Measurements from ENCODE around the gene SCN8A. TPM values are rescaled to one million over a fixed set of nuclear protein-coding genes. Genes with fewer than 3 reads are reported as not detected.

Gene SCN8A
- total and polyA plus RNA-seq, 2 experiments from 2014 or later: 4.6 to 23.9 TPM

GRCh38 chr12:51635346-51635745 lies 44.3 kb downstream of the SCN8A start:
- peaks cover 6% of the 10 kb centered on the region for H3K27me3 Mint-ChIP-seq (ENCODE audit: insufficient read depth, low read depth, poor library complexity)

More at GRCh38 chr12:51635346-51635745, 44.3 kb downstream of the SCN8A start:
- Histone ChIP-seq H3K36me3 (ENCODE audit: insufficient read depth) (no peaks in the 10 kb centered on the region), H3F3A (replicated peaks; ENCODE audit: low read depth) (no peaks in the 10 kb centered on the region), H2AFZ (no peak overlapping the region), H3K4me2 (no peak overlapping the region), H3K9me2 (ENCODE audit: insufficient read depth) (no peaks in the 10 kb centered on the region; the same call in 1 of the 2 replicates), H3K27me3 (ENCODE audit: insufficient read depth) (no peaks in the 10 kb centered on the region), H4K20me1 (replicated peaks; ENCODE audit: insufficient read depth) (peaks cover 19% of the 10 kb centered on the region; the same call in 1 of the 2 replicates), H3K4me3 (no peak overlapping the region), H3K27ac (ENCODE audit: low read depth) (no peak overlapping the region), H3K79me2 (replicated peaks; ENCODE audit: insufficient read depth) (peaks cover 57% of the 10 kb centered on the region), H3K4me1 (ENCODE audit: insufficient read depth) (peaks cover 27% of the 10 kb centered on the region; the same call in 1 of the 2 replicates)
- Mint-ChIP-seq H3K9me3 (peaks cover 13% of the 10 kb centered on the region), H3K4me1 (peaks cover 32% of the 10 kb centered on the region), H3K36me3 (ENCODE audit: low read depth) (peaks cover 23% of the 10 kb centered on the region), H3K4me3 (no peak overlapping the region), H3K27ac (no peak overlapping the region)
- TF ChIP-seq ZNF462 (CRISPR knock-in tag; IDR thresholded peaks at IDR 0.05) (no peak), CREB1 (CRISPR knock-in tag; IDR thresholded peaks at IDR 0.05; ENCODE audit: low read depth) (no peak), POLR2AphosphoS5 (IDR thresholded peaks at IDR 0.05; ENCODE audit: low read depth) (no peak), ZNF114 (CRISPR knock-in tag; IDR thresholded peaks at IDR 0.05) (no peak), REST (IDR thresholded peaks at IDR 0.05; ENCODE audit: unreplicated experiment) (no peak), JUNB (IDR thresholded peaks at IDR 0.05; ENCODE audit: unreplicated experiment) (no peak), ETS1 (IDR thresholded peaks at IDR 0.05) (no peak), NANOG (IDR thresholded peaks at IDR 0.05; ENCODE audit: borderline replicate concordance) (no peak), STAT1 (IDR thresholded peaks at IDR 0.05; ENCODE audit: unreplicated experiment) (no peak), CTCF (conservative IDR thresholded peaks at IDR 0.05; ENCODE audit: low read depth in 2 of 2) (no peak), EZH2phosphoT487 (IDR thresholded peaks at IDR 0.05; ENCODE audit: unreplicated experiment) (no peak), EZH2 (IDR thresholded peaks at IDR 0.05; ENCODE audit: low read depth, unreplicated experiment) (no peak), ZNF331 (CRISPR knock-in tag; IDR thresholded peaks at IDR 0.05; ENCODE audit: low read depth) (no peak)
- no peak for ATAC-seq
- no peak for DNase-seq (ENCODE audit: low spot score)

Data from GM23338 (cell line).